ENCODE data around the gene TBC1D21.

The TBC1D21 gene

DNA sequence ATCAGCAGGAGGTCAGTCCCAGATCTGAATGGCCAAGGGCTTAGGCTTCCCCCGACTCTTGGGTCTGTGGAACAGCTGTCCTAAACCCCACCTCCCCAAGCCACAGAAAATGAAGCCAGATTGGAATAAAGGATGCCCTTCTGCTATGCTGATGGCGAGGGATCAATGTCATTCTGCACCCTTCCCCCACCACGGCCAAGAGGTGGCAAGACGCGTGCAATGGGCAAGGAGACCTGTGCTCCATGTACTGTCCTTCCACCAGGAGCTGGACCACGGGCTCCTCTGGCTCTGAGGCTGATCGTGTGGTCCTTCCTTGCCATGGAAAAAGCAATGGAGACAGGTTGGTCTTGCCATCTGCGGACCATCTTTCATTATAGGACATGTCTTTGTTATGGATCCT lies 32.6 kb upstream of the TBC1D21 start:
- Histone ChIP-seq H3F3A (ENCODE audit: control insufficient read depth, insufficient read depth) (no peaks in the 10 kb centered on the region), H3K27me3 (ENCODE audit: control insufficient read depth, low read length) (peaks cover 2% of the 10 kb centered on the region; the same call in 1 of the 2 replicates), H3K9me2 (replicated peaks; ENCODE audit: control insufficient read depth, low read length) (no peaks in the 10 kb centered on the region), H3K4me1 (ENCODE audit: control insufficient read depth, low read length) (no peaks in the 10 kb centered on the region), H3K4me3 (ENCODE audit: low read length) (no peak overlapping the region), H4K20me1 (ENCODE audit: control insufficient read depth, insufficient read depth, low read depth, low read length) (no peaks in the 10 kb centered on the region), H3K27ac (ENCODE audit: low read depth, low read length) (no peak overlapping the region), H3K4me2 (ENCODE audit: low read length) (no peak overlapping the region), H3K9me3 (ENCODE audit: control insufficient read depth, insufficient read depth, low read length) (no peaks in the 10 kb centered on the region), H3K79me2 (ENCODE audit: control insufficient read depth, low read length) (no peaks in the 10 kb centered on the region), H3K36me3 (ENCODE audit: control insufficient read depth, low read length) (no peaks in the 10 kb centered on the region)
- no peak for TF ChIP-seq EZH2phosphoT487 (IDR thresholded peaks at IDR 0.05; ENCODE audit: borderline replicate concordance, low read length)
- TF ChIP-seq, protein P1, sequence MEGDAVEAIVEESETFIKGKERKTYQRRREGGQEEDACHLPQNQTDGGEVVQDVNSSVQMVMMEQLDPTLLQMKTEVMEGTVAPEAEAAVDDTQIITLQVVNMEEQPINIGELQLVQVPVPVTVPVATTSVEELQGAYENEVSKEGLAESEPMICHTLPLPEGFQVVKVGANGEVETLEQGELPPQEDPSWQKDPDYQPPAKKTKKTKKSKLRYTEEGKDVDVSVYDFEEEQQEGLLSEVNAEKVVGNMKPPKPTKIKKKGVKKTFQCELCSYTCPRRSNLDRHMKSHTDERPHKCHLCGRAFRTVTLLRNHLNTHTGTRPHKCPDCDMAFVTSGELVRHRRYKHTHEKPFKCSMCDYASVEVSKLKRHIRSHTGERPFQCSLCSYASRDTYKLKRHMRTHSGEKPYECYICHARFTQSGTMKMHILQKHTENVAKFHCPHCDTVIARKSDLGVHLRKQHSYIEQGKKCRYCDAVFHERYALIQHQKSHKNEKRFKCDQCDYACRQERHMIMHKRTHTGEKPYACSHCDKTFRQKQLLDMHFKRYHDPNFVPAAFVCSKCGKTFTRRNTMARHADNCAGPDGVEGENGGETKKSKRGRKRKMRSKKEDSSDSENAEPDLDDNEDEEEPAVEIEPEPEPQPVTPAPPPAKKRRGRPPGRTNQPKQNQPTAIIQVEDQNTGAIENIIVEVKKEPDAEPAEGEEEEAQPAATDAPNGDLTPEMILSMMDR (IDR thresholded peaks at IDR 0.05; ENCODE audit: low read depth, low read length, poor library complexity, severe bottlenecking): no peak

DNA sequence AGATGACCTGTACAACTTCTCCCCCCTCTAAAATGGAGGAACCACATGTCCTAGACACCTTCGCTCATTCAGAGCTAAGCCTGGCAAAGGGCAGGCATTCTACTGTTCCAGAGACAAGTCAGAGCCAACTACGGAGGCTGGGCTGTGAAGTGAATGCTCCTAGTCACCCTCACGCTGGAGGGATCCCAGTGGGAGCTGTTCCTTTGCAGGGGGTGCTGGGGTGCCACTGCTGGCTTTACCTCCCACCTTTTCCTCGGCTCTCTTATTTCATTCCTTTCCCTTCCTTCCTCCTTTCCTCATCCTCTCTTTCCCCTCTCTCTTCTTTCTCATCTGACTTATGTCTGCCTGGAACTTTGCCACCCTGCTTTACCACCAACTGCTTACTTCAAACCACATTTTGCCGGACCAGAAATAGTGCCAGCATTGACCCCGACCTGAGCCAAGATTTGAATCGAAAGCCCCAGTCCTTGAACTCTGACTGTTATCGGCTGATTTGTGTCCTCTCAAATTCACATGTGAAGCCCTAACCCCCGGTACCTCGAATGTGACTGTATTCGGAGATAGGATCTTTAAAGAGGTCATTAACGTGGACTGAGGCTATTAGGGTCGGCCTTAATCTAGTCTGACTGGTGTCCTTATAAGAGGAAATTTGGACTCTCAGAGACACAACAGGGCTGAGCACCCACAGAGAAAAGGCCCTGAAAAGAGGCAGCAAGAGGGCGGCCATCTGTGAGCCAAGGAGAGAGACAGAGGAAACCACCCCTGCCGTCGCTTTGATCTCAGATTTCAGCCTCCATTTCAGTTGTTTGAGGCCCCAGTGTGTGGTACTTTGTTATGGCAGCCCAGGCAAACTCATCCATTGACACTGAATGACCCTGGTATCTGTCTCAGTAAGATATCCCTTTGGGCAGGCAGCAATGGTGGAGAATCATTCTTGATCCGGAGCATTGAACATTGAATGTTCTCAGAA lies 31.3 kb upstream of the TBC1D21 start:
- Histone ChIP-seq H3K27ac (ENCODE audit: low read depth, low read length) (no peak overlapping the region), H3K4me3 (ENCODE audit: low read length) (no peak overlapping the region), H3K79me2 (ENCODE audit: control insufficient read depth, low read length) (no peaks in the 10 kb centered on the region), H3K4me1 (ENCODE audit: control insufficient read depth, low read length) (no peaks in the 10 kb centered on the region), H3K36me3 (ENCODE audit: control insufficient read depth, low read length) (no peaks in the 10 kb centered on the region), H3K9me2 (replicated peaks; ENCODE audit: control insufficient read depth, low read length) (no peaks in the 10 kb centered on the region), H3K9me3 (ENCODE audit: control insufficient read depth, insufficient read depth, low read length) (no peaks in the 10 kb centered on the region), H3K27me3 (ENCODE audit: control insufficient read depth, low read length) (peaks cover 2% of the 10 kb centered on the region; the same call in 1 of the 2 replicates), H4K20me1 (ENCODE audit: control insufficient read depth, insufficient read depth, low read depth, low read length) (no peaks in the 10 kb centered on the region), H3K4me2 (ENCODE audit: low read length) (no peak overlapping the region), H3F3A (ENCODE audit: control insufficient read depth, insufficient read depth) (no peaks in the 10 kb centered on the region)
- TF ChIP-seq EZH2phosphoT487 (IDR thresholded peaks at IDR 0.05; ENCODE audit: borderline replicate concordance, low read length): no peak
- TF ChIP-seq, protein P1 (IDR thresholded peaks at IDR 0.05; ENCODE audit: low read depth, low read length, poor library complexity, severe bottlenecking): no peak

DNA sequence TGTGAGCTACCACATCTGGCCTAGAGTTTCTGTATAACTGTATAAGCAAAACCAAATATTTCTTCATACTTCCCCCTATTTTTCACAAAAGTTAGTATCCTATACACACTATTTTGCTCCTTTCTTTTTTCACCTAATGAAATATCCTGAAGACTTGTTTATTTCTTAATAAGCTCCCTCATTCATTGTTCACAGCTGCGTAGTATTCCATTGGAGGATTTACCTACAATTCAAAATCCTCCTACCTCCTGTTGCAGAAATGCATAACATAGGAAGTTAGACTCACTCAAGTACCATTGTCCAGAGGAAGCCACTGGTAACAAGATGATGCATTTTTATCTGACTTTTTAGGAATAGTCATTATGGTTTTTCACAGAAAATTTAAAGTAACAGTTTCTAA lies 29.6 kb upstream of the TBC1D21 start:
- H3K27me3 ChIP-seq (ENCODE audit: control insufficient read depth, low read length): peaks cover 2% of the 10 kb centered on the region; the same call in 1 of the 2 replicates
- no peak overlapping the region for H3K4me3 ChIP-seq (ENCODE audit: low read length)
- H4K20me1 ChIP-seq (ENCODE audit: control insufficient read depth, insufficient read depth, low read depth, low read length): no peaks in the 10 kb centered on the region
- H3K79me2 ChIP-seq (ENCODE audit: control insufficient read depth, low read length): no peaks in the 10 kb centered on the region
- H3K36me3 ChIP-seq (ENCODE audit: control insufficient read depth, low read length): no peaks in the 10 kb centered on the region
- no peak overlapping the region for H3K4me2 ChIP-seq (ENCODE audit: low read length)
- H3K9me2 ChIP-seq (replicated peaks; ENCODE audit: control insufficient read depth, low read length): no peaks in the 10 kb centered on the region
- H3F3A ChIP-seq (ENCODE audit: control insufficient read depth, insufficient read depth): no peaks in the 10 kb centered on the region
- no peaks in the 10 kb centered on the region for H3K4me1 ChIP-seq (ENCODE audit: control insufficient read depth, low read length)
- TF ChIP-seq, protein P1 (IDR thresholded peaks at IDR 0.05; ENCODE audit: low read depth, low read length, poor library complexity, severe bottlenecking): no peak
- TF ChIP-seq EZH2phosphoT487 (IDR thresholded peaks at IDR 0.05; ENCODE audit: borderline replicate concordance, low read length): no peak
- H3K27ac ChIP-seq (ENCODE audit: low read depth, low read length): no peak overlapping the region
- H3K9me3 ChIP-seq (ENCODE audit: control insufficient read depth, insufficient read depth, low read length): no peaks in the 10 kb centered on the region

Measured in DOHH2 (cell line).